Fibroblast of peridontal ligament (primary cell): ENCODE measurements around the gene SMURF2.

Experiments used
- DNase-seq: peaks from one replicate; pipeline ENCODE4 v3.0.0-alpha.2; 2010; ENCODE audit errors: extremely low read depth

Gene SMURF2

GRCh38 chr17:64503341-64503740 lies 158.8 kb downstream of the SMURF2 start:
- no peak for DNase-seq

GRCh38 chr17:64502809-64503208 lies 159.3 kb downstream of the SMURF2 start:
- DNase-seq: peak; percentile 67

GRCh38 chr17:64502021-64502420 lies 160.1 kb downstream of the SMURF2 start:
- DNase-seq: no peak

GRCh38 chr17:64500862-64501765 lies 161.0 kb downstream of the SMURF2 start:
- DNase-seq: no peak

- DNase-seq: no peak
These were observed 161.6 kb downstream of the SMURF2 start for GRCh38 chr17:64500487-64500859.

GRCh38 chr17:64499805-64500486 lies 162.2 kb downstream of the SMURF2 start:
- peak; percentile 45 for DNase-seq

- peak; percentile 31 for DNase-seq
These were observed 163.6 kb downstream of the SMURF2 start for GRCh38 chr17:64498308-64499203.

- DNase-seq: no peak
These were observed 164.5 kb downstream of the SMURF2 start for GRCh38 chr17:64497565-64498035.

GRCh38 chr17:64496786-64497564 lies 165.1 kb downstream of the SMURF2 start, which contains the start of gene POLG2:
TSS of gene POLG2 (minus strand) at chr17:64497054. CDS start at chr17:64496968, 86 bp downstream.
- DNase-seq: peak; percentile 90

GRCh38 chr17:64496348-64496785 lies 165.7 kb downstream of the SMURF2 start:
- DNase-seq: no peak
